Measurements from ENCODE around the gene ANKRD40CL. TPM values are rescaled to one million over a fixed set of nuclear protein-coding genes. Genes with fewer than 3 reads are reported as not detected.

Gene ANKRD40CL
- total RNA-seq, 2 experiments from 2014 or later: not detected

- Mint-ChIP-seq H3K27me3 (ENCODE audit: low read depth) (no peaks in the 10 kb centered on the region), H3K4me3 (no peak overlapping the region), H3K36me3 (ENCODE audit: low read depth) (no peaks in the 10 kb centered on the region), H3K4me1 (ENCODE audit: low read depth) (peaks cover 2% of the 10 kb centered on the region), H3K9me3 (no peaks in the 10 kb centered on the region), H3K27ac (no peak overlapping the region)
- CTCF ChIA-PET: interaction anchor here (0.6 kb wide), 2 partner anchors 185 to 516 kb away, joined by 4 to 5 read pairs; no protein-coding TSS in a partner anchor
- DNase-seq: no peak
- intact Hi-C loops (cut with micrococcal nuclease): no loop called here
Observed at GRCh38 chr17:50768346-50768761, 1.0 kb upstream of the ANKRD40CL start.

DNA sequence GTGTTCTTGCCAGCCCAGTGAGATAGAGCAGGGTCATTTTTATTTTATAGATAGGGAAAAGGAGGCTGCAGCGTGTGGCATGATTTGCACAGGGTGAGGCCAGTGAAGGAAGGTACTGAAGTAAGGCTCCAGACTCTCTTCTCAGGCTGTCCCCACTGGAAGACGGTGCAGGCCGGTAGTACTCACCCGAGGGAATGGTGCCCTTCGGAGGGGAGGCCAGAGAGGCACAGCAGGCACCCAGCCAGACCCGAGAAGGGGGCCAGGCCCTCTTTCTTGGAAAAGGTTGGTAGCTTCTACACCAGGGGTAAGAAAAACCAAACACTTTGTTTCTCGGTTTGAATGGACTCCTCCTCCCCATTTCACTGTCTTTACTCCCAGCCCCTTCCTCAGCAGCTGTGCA lies 288 bp downstream of the ANKRD40CL start:
- CTCF ChIA-PET: no interaction called here
- H3K27me3 Mint-ChIP-seq (ENCODE audit: low read depth): no peaks in the 10 kb centered on the region
- H3K36me3 Mint-ChIP-seq (ENCODE audit: low read depth): no peaks in the 10 kb centered on the region

DNA sequence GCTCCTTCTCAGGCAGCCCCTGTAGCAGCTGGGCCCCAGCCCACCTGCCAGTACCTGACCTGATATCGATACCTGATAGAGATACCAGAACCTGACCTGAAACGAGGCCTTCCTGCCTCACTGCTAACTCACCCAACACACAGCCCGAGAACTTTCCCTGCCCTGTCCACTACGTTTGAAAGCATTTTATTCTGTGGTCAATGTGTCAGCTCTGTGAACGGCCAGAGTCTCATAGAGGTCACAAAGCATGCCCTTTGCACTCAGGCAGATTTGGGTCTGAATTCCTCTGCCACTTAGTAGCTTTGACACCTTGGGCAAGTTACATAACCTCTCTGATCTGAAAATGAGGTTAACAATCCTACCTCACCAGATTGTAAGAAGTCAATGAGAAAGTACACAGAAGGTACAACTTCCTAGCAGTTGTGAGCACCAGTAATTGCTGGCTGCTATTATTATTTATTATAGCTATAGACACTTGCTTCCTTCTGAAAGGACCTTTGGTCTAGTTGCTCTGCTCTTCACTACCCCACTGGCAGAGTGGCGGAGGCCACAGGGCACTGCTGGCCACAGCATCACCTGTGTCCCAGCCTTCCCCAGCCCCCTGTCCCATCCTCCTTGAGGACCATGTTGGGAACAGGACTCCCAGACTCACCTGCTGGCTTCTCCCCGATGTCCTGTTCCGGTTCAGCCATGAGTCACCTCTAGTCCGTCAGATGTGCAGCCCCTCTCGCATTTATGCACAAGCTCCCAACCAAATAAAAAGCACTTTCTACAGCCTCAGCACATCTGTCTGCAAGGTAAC lies 895 bp downstream of the ANKRD40CL start:
- H3K27me3 Mint-ChIP-seq (ENCODE audit: low read depth): no peaks in the 10 kb centered on the region
- DNase-seq: no peak
- no peaks in the 10 kb centered on the region for H3K36me3 Mint-ChIP-seq (ENCODE audit: low read depth)
- CTCF ChIA-PET: interaction anchor here (1.0 kb wide), 1 partner anchor 85 kb away, joined by 3 read pairs; no protein-coding TSS in a partner anchor
- intact Hi-C loops (cut with micrococcal nuclease): no loop called here
- no peaks in the 10 kb centered on the region for H3K9me3 Mint-ChIP-seq
- no peak overlapping the region for H3K4me3 Mint-ChIP-seq
- peaks cover 10% of the 10 kb centered on the region for H3K4me1 Mint-ChIP-seq (ENCODE audit: low read depth)
- no peak overlapping the region for H3K27ac Mint-ChIP-seq

More for the DNA sequence above, 288 bp downstream of the ANKRD40CL start:
- no peaks in the 10 kb centered on the region for H3K9me3 Mint-ChIP-seq
- H3K27ac Mint-ChIP-seq: no peak overlapping the region
- intact Hi-C loops (cut with micrococcal nuclease): no loop called here
- peaks cover 10% of the 10 kb centered on the region for H3K4me1 Mint-ChIP-seq (ENCODE audit: low read depth)
- no peak for DNase-seq
- H3K4me3 Mint-ChIP-seq: no peak overlapping the region

DNA sequence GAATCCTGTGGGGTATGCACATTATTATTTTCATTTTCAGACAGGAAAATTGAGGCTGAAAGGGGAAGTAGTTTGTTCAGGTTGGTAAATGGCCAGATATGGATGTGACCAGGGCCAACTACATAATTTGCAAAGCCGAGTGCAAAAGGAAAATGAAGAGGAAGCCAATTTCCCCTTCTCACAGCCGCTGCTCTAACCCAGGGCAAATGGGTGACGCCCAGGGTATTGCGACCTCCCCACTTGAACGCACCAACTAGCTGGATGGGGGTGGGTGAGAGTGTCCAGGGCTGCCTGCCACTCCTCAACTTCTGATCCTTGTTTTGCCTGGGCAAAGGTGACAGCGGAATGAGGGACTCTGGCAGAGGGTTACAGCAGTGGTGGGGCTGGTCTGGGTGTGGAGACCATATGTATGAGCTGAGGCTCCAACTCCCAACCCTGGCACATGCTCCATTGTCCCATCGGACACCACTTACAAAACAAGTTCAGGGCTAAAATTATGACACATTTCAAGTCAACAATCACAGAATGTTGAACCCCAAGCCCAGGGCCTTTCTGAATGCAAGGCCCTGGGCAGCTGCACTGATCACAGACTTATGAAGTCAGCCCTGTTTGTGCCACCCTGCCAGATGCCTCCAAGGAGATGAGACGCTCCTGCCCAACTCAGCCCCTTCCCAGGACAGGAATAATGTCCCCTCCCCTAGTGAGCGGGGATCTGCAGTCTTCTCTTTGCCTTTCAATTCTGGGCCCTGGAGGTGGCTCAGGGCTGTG lies 1.7 kb downstream of the ANKRD40CL start:
- no peak overlapping the region for H3K27ac Mint-ChIP-seq
- no peaks in the 10 kb centered on the region for H3K9me3 Mint-ChIP-seq
- DNase-seq: no peak
- no peak overlapping the region for H3K4me3 Mint-ChIP-seq
- intact Hi-C loops (cut with micrococcal nuclease): no loop called here
- no peaks in the 10 kb centered on the region for H3K27me3 Mint-ChIP-seq (ENCODE audit: low read depth)
- H3K4me1 Mint-ChIP-seq (ENCODE audit: low read depth): peaks cover 10% of the 10 kb centered on the region
- H3K36me3 Mint-ChIP-seq (ENCODE audit: low read depth): no peaks in the 10 kb centered on the region
- CTCF ChIA-PET: interaction anchor here (0.6 to 1.0 kb wide), 2 partner anchors 86 to 289 kb away, joined by 3 read pairs; no protein-coding TSS in a partner anchor

DNA sequence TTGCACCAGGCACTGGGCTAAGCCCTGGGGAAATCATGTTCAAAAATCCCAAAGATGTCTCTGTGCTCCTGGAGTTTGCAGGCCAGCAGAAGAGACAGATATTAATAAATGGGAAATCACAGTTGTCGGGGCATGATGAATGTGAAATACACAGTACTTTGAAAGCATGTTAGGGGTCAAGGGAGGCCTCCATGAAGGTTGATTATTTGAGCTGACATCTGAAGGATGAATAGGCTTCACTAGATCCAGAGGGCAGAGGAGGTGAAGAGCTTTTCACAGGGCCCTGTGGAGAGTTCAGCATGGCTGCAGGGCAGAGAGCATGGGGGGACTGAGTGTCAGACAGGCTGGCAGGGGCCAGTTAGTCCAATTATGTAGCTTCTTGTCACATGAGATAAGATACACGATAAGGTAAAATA lies 2.6 kb downstream of the ANKRD40CL start:
- intact Hi-C loops (cut with micrococcal nuclease): no loop called here
- CTCF ChIA-PET: interaction anchor here (0.6 to 1.8 kb wide), 3 partner anchors 14 to 288 kb away, joined by 3 to 8 read pairs (median 6); no protein-coding TSS in a partner anchor
- H3K4me3 Mint-ChIP-seq: no peak overlapping the region
- H3K27me3 Mint-ChIP-seq (ENCODE audit: low read depth): no peaks in the 10 kb centered on the region
- DNase-seq: no peak
- no peaks in the 10 kb centered on the region for H3K9me3 Mint-ChIP-seq
- no peak overlapping the region for H3K27ac Mint-ChIP-seq
- peaks cover 10% of the 10 kb centered on the region for H3K4me1 Mint-ChIP-seq (ENCODE audit: low read depth)
- no peaks in the 10 kb centered on the region for H3K36me3 Mint-ChIP-seq (ENCODE audit: low read depth)

DNA sequence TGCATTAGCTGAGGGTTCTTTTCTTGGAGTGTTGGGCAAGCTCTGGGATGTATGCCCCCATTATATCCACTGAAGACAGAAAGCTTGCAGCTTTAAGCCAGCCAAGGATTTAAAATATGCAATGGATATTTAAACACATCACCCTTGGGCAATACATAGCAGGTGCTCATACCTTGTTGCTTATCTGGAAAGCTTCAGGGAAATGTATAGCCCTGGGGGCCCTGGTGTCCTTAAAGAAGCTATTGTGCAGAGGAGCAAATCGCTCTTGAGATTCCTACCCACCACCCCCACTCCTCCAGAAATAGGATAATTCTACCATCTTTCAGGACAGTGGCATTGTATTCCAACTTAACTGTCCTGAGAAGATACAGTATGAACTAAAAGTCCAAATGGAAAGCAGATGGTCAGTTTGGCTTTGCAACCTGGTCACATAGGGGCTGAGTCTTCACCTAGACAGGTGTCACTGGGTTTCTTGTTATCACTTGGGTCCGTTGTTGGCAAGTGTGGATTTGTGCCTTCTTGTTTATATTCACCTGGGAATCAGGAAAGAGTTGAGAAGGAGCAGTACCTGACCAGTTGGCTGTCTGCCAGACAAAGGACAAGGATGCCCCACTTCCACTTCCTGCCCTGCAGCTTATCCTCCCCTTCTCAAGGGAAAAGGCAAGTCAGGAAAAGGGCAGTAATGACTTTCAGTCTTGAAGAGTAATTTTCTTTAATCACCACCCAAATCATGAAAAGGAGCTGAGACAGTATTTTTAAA lies 3.4 kb downstream of the ANKRD40CL start:
- H3K4me1 Mint-ChIP-seq (ENCODE audit: low read depth): peaks cover 10% of the 10 kb centered on the region

GRCh38 chr17:50762177-50762576 lies 5.1 kb downstream of the ANKRD40CL start:
- Mint-ChIP-seq H3K9me3 (no peaks in the 10 kb centered on the region), H3K27ac (no peak overlapping the region), H3K36me3 (ENCODE audit: low read depth) (no peaks in the 10 kb centered on the region), H3K4me1 (ENCODE audit: low read depth) (peaks cover 10% of the 10 kb centered on the region), H3K4me3 (no peak overlapping the region), H3K27me3 (ENCODE audit: low read depth) (no peaks in the 10 kb centered on the region)
- CTCF ChIA-PET: interaction anchor here (1.1 to 1.8 kb wide), 4 partner anchors 23 to 101 kb away, joined by 3 to 7 read pairs (median 5); no protein-coding TSS in a partner anchor
- DNase-seq: no peak
- intact Hi-C loops (cut with micrococcal nuclease): no loop called here

More for the DNA sequence above, 3.4 kb downstream of the ANKRD40CL start:
- H3K27me3 Mint-ChIP-seq (ENCODE audit: low read depth): no peaks in the 10 kb centered on the region
- intact Hi-C loops (cut with micrococcal nuclease): no loop called here
- no peaks in the 10 kb centered on the region for H3K36me3 Mint-ChIP-seq (ENCODE audit: low read depth)
- no peak for DNase-seq
- H3K4me3 Mint-ChIP-seq: no peak overlapping the region
- H3K9me3 Mint-ChIP-seq: no peaks in the 10 kb centered on the region
- CTCF ChIA-PET: interaction anchor here (1.3 to 1.8 kb wide), 4 partner anchors 15 to 53 kb away, joined by 6 to 8 read pairs (median 6); no protein-coding TSS in a partner anchor
- H3K27ac Mint-ChIP-seq: no peak overlapping the region

DNA sequence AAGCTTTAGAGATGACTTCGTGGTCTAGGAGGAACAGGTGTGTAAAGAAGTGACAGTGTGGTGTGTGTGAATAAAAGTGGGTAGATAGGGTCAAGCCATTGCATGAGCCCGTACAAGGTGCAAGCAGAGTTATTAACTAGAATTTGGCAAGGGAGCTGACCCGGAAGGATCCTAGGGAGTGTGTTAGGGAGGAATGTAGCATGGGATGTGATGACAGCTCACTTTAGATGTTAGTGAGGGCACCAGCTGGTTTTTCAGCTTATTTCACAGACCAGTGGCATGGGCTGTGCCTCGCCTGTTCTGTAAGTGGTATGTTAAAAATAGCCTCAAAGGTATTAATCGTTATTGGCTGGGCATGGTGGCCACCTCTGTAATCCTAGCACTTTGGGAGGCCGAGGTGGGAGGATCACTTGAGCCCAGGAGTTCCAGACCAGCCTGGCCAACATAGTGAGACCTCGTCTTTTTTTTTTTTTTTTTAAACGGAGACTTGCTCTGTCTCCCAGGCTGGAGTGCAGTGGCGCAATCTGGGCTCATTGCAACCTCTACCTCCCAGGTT lies 8.3 kb downstream of the ANKRD40CL start:
- intact Hi-C loops (cut with micrococcal nuclease): no loop called here
- no peaks in the 10 kb centered on the region for H3K9me3 Mint-ChIP-seq
- H3K36me3 Mint-ChIP-seq (ENCODE audit: low read depth): peaks cover 2% of the 10 kb centered on the region
- H3K4me3 Mint-ChIP-seq: no peak overlapping the region
- H3K4me1 Mint-ChIP-seq (ENCODE audit: low read depth): peaks cover 10% of the 10 kb centered on the region
- no peaks in the 10 kb centered on the region for H3K27me3 Mint-ChIP-seq (ENCODE audit: low read depth)
- no peak overlapping the region for H3K27ac Mint-ChIP-seq
- CTCF ChIA-PET: no interaction called here
- no peak for DNase-seq

GRCh38 chr17:50758524-50758923 lies 8.8 kb downstream of the ANKRD40CL start:
- no peak for DNase-seq
- Mint-ChIP-seq H3K27ac (no peak overlapping the region), H3K4me1 (ENCODE audit: low read depth) (peaks cover 10% of the 10 kb centered on the region), H3K4me3 (no peak overlapping the region), H3K9me3 (no peaks in the 10 kb centered on the region), H3K36me3 (ENCODE audit: low read depth) (peaks cover 4% of the 10 kb centered on the region), H3K27me3 (ENCODE audit: low read depth) (no peaks in the 10 kb centered on the region)
- intact Hi-C loops (cut with micrococcal nuclease): no loop called here
- CTCF ChIA-PET: no interaction called here

DNA sequence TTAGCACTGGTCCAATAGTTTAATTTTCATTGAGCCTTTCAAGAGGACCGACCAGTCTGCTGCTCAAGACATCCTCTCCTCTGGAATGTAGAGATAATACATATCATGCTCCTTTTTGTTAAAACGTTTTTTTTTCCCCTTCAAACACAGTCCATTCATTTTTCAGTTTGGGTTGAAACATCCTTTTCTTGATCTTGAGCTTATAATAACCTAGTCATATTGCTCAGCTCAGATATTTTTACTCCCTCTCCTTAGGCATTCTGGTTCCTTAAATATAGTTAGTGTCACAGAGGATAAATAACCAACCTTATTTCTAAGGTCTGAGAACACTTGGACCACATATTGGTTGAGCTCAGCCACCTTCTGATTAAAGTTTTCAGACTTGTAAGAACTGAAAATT lies 12.8 kb downstream of the ANKRD40CL start:
- Mint-ChIP-seq H3K27me3 (ENCODE audit: low read depth) (no peaks in the 10 kb centered on the region), H3K4me3 (no peak overlapping the region), H3K27ac (peak overlapping the region; percentile 19), H3K36me3 (ENCODE audit: low read depth) (peaks cover 16% of the 10 kb centered on the region), H3K9me3 (no peaks in the 10 kb centered on the region), H3K4me1 (ENCODE audit: low read depth) (no peaks in the 10 kb centered on the region)
- no peak for DNase-seq
- intact Hi-C loops (cut with micrococcal nuclease): no loop called here
- CTCF ChIA-PET: interaction anchor here (0.6 to 1.3 kb wide), 2 partner anchors 29 to 219 kb away, joined by 3 to 4 read pairs; no protein-coding TSS in a partner anchor

DNA sequence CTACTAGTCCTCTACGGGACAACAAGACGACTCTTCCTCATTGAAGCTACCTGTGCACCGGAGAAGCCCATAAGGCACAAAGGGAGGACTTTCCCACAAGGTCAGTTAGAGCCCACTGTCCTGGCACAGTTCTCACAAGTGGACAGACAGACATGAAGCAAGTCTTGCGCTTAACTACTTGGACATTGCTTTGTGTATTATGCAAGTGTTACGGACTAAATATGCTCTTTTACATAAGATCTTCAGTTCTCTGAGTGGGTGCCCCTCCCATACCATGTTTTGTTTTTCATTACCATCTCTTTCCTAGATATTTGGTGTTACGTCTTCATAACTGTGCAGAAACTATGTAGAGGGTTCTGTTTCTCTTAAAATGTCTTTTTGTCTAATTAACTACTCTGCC lies 18.1 kb downstream of the ANKRD40CL start:
- CTCF ChIA-PET: no interaction called here
- Mint-ChIP-seq H3K4me3 (no peak overlapping the region), H3K4me1 (ENCODE audit: low read depth) (no peaks in the 10 kb centered on the region), H3K9me3 (no peaks in the 10 kb centered on the region), H3K27ac (peak overlapping the region; percentile 31), H3K27me3 (ENCODE audit: low read depth) (no peaks in the 10 kb centered on the region), H3K36me3 (ENCODE audit: low read depth) (peaks cover 41% of the 10 kb centered on the region)
- intact Hi-C loops (cut with micrococcal nuclease): no loop called here
- no peak for DNase-seq
